Neural progenitor cell (in vitro differentiated cells): Measurements from ENCODE around the gene LYVE1.

Source experiments
- CTCF ChIP-seq: fragments of 200-600 bp; sonication (generic); IDR thresholded peaks from 2 replicates; pipeline ENCODE4 v1.5.1; 2017; ENCODE audit warnings: antibody characterized with exemption, mild to moderate bottlenecking
- EZH2 ChIP-seq: fragments of 200-600 bp; sonication (generic); IDR thresholded peaks from 2 replicates; pipeline ENCODE4 v1.6.1; 2017; ENCODE audit warnings: antibody characterized with exemption, mild to moderate bottlenecking, moderate library complexity

DNA sequence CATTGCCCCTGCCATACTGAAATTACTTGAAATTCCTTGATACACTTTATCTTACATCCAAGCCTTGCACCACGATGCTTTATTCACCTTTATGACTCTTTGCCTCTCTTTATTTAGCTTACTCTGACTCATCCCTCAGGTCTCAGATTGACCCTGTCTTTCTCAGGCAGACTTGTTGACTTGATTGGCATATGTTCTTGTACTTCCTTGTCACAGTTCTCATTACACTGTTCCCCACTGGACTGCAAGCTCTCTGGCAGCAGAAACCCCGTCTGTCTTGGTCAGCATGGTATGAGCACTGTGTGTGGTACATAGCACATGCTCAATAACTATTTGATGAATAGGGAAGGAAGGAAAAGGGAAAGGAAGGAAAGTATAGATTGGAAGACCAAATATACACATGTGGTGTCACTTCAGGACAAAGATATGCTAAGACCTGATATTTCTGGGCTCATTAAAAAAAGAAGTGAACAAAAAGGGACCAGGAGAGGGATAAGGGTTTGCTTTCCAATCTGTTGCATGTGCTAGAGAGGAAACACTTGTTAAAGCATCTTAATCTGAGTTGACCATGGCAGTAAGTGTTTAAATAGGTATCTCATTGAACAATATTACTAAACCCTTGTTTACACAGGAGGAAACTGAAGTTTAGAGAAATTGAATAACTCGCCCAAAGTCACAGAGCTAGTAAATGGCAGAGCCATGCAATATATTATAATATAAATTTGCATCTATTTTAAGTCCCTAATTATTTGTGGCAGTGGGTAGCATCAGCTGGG, 7.2 kb downstream of the LYVE1 start:
- TF ChIP-seq EZH2 (no peak), CTCF (no peak)
